GM12801 (cell line): ENCODE data around the gene ENOX1.

ENCODE experiments used
- CTCF ChIP-seq: IDR thresholded peaks from one replicate; pipeline ENCODE4 v1.5.1; 2011; ENCODE audit warnings: control low read depth; ENCODE audit not compliant: insufficient read length; ENCODE audit errors: extremely low read depth

ENOX1 gene

DNA sequence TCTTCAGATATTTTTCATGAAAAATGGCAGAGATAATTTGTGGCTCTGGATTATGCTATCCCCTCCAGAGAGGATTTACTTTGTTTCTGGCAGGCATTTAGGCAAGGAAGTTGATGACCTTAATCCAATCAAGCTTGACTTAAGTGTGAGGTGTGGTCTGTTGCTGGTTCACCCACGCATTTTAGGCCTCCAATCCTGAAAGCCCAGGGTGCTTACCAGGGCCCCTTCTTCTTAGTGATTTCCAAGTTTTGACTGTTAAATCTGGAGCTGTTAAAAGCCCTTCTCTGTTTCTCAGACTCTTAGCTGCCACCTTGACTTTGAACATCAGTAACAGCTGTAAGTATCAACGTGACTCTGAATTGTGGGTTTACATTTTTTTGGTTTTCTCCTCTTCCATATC is 601.5 kb downstream of the ENOX1 start:
- TF ChIP-seq CTCF, result no peak

DNA sequence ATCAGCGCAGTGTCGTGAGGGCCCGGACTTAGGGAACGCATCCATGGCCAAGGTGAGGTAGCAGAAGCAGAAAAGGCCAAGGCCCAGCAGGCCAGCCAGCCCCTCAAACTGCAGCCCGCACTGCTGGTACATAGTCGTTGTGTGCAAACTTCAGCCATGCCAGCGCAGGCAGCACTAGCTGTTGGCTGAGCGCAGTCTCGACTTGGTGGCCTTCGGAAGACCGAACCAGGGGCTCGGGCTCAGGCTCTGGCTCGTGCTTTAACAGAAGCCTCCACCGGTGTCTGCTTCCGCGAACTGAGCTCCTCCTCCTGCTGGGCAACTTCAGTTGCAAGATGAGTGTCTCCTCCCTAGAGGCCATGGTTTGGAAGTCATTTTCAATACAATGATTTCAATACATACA is 605.9 kb downstream of the ENOX1 start:
- TF ChIP-seq CTCF, result no peak

- TF ChIP-seq CTCF, result no peak
These were observed 606.6 kb downstream of the ENOX1 start for GRCh38 chr13:43180036-43180660.

DNA sequence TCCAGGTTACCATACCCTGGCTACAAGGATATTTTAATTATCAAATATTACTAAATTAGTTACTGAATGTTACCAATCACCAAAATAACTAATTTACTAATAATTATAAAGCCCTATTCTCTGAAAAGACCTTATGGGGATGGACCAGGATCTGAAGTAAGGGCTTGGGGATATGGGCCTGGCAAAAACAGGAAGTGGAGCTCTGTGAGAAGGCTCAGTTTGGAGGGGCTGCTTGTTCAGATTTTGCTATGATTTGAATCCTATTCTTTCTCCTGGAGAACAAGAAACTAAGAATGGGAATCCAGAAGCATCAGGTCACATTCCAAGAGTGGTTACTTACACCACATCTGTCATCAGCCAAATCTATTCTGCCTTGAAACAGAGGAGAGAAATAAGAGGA is 615.3 kb downstream of the ENOX1 start:
- no peak for TF ChIP-seq CTCF

- TF ChIP-seq CTCF, result no peak
These were observed 616.3 kb downstream of the ENOX1 start for GRCh38 chr13:43170506-43170905.

DNA sequence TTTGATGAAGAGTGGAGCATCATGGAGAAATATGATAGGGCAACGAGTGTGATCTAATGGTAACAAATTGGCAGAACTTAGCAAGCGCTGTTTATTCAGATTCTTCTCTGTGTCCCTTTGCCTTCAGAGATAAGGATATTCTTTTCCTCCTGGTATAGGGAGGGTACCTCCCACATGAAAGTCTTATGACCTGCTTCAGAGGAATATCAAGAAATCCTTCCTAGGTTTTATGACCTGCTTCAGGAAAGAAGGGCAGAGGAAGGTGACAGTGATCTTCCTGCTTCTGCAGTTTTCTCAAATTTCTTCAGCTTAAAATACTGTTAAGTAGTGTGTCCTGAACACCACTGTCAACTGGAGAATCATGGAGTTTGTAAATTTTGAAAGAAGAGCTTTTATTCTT is 619.0 kb downstream of the ENOX1 start:
- TF ChIP-seq CTCF, result no peak

GRCh38 chr13:43166644-43167457 is 619.9 kb downstream of the ENOX1 start:
- no peak for TF ChIP-seq CTCF
